NCI-H510A treated with DMSO at 0.1 percent for 48 hours (cell line): Measurements from ENCODE around the gene HSPA12B.

Source experiments
- DNase-seq: peaks from one replicate; lab custom pipeline; 2025; lab: John Stamatoyannopoulos, UW

The HSPA12B gene

GRCh38 chr20:3749087-3749688 is 16.7 kb downstream of the HSPA12B start:
- no peak for DNase-seq

- DNase-seq, result no peak
These were observed 17.4 kb downstream of the HSPA12B start for GRCh38 chr20:3749689-3750531.

GRCh38 chr20:3751305-3751674 is 18.8 kb downstream of the HSPA12B start:
- no peak for DNase-seq

GRCh38 chr20:3751675-3752385 is 19.3 kb downstream of the HSPA12B start:
- DNase-seq, result peak; percentile 92

GRCh38 chr20:3752386-3752759 is 19.9 kb downstream of the HSPA12B start:
- no peak for DNase-seq

DNA sequence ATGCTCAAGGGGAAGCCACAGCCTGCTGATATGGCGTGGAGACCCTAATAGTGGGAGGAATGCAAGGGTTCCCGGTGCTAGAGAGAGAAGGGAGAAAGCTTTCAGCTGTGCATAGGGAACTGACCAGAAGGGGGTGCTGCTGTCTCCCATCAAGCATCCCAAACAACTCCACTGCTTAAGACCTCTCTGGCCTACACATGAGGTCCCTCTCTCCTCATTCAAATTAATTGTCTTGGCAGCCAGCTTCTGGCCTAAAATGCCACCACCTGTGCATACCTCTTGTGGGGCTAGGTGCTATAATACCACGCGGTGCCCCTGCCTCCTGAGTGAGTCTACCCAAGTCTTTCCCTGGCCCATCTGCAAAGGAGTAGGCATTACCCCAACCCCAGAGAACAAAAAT is 20.6 kb downstream of the HSPA12B start:
- peak; percentile 74 for DNase-seq

DNA sequence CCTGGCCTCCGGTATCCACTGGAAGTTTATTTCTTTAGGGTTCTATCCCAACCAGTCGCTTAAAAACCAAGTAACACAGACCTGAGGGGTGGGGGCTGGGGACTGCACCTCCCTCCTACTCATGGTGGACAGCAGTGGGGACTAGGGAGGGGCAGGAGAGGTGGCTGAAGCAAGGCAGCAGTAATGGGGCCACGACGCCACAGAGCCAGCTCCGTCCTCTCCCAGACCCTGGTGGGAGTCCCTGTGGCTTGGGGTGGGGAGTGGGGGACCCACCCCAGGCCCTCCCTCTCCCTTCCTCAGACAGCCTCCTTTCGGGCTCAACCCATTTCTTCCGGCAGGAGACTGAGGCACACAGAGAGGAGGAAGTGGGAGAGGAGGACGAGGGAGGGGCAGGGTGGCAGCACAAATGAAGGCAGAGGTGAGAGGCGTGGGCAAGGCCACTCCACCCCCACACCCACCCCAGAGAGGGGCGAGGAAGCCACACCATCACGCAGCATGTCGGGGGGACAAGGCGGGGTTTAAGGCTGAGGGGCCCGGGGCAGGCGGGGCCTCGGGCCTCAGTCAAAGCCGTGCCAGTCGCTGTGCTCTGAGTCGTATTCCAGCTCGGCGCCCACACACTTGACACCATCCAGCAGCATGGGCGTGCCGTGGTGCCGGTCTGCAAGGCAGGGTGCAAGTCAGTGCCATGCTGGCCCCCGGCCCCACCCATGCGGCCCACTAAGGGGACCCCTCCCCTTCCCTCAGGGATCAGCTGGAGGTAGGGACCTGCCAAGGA is 21.2 kb downstream of the HSPA12B start:
- DNase-seq, result no peak

- no peak for DNase-seq
These were observed 21.8 kb downstream of the HSPA12B start for GRCh38 chr20:3754276-3754630.

- DNase-seq, result no peak
These were observed 22.8 kb downstream of the HSPA12B start for GRCh38 chr20:3755269-3755668.

- no peak for DNase-seq
These were observed 23.5 kb downstream of the HSPA12B start for GRCh38 chr20:3755814-3756480.

- DNase-seq, result no peak
These were observed 24.8 kb downstream of the HSPA12B start for GRCh38 chr20:3757268-3757667.

- DNase-seq, result no peak
These were observed 26.1 kb downstream of the HSPA12B start for GRCh38 chr20:3758566-3758965.

GRCh38 chr20:3759316-3759823 is 26.9 kb downstream of the HSPA12B start:
- DNase-seq, result no peak

GRCh38 chr20:3759884-3760283 is 27.4 kb downstream of the HSPA12B start:
- no peak for DNase-seq

DNA sequence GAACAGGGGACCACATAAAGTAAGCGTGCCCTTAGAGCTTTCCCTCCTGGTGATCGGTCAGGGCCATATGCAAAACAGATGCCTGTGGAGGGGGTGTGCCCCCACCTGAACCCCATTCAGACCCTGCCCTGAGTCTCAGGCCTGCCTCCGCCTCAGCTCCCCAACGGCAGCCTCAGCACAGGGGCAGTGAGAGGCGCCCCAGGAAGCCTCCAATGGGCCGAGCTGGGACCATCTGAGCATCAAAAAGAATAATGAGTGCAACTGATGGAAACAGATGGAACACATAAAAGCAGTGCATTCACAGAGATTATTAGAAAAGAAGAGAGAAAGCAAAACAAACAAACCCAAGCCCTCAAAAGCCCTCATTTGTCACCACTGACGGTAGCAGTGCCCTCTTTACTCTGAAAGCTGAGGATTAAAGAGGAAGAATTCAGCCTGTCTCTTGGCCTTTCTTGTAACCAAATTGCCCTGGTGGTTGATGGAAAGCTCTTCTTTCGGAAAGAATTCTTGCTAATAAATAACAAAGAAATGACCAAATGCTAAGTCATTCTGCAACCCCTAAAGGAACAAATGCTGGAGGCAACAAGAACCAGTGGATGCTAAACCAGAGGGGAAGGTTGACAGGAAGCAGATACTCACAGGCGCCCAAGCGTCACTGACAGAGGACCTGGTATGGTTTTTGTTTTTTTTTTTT is 28.3 kb downstream of the HSPA12B start:
- DNase-seq, result peak; percentile 24

DNA sequence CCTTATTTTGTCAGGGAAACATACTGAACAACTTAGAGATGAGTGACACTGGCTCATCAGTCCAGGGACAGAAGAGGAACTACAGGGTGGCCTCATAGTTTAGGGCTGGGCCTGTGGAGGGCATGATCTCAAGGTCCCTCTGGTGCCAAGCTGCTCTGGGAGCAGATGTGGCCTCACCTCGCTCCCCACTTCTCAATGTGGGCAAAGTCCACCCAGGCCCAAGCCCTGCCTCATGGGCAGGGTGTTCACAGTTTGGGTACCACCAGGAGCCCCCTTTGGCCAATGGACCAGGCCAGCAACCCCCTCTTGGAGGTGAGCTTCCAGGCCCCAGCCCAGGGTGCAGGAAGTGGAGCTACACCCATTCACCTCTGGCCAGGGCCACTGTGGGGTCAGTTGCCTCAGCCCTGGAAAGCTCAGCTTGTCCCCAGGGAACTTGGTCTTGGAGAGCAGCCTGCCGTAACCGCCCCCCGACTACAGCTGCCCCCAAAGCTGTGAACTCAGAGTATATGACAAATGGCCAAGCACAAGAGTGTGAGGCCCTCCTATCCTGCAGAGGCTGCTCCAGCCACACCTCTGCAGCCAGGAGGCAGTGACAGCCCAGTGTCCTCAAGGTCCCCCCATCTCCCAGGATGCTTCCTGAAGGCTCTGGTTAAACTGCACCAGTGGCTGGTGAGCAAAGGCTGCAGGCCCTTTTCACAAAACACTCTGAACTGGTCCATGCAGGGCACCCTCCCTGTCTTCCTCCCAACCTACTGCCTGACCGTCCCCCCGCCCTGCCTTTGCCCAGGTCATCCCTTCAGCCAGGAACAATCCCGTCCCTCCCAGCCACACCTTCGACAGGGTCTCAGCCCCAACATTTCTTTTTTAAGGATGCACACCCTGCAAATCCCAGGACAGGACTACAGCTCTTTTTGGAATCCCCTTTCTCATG is 31.5 kb downstream of the HSPA12B start:
- DNase-seq, result no peak

DNA sequence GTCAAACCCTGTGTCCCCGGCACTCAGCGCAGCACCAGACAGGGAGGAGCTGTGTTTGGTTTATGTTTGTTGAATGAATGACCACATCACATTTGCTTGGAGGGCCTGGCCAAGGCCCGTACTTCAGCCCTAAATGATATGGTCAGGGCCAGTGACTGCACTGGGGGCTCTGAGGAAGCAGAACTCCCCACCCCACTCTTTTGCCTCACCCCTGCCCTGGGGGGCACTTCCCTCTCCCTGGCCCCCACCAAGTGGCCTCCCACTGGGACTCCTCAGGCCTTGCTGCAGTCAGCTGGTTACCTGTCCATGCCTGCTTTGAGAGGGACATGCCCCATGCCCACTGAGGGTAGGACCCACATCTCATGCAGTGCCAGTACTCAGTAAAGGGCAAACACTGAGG is 32.2 kb downstream of the HSPA12B start:
- DNase-seq, result no peak

DNA sequence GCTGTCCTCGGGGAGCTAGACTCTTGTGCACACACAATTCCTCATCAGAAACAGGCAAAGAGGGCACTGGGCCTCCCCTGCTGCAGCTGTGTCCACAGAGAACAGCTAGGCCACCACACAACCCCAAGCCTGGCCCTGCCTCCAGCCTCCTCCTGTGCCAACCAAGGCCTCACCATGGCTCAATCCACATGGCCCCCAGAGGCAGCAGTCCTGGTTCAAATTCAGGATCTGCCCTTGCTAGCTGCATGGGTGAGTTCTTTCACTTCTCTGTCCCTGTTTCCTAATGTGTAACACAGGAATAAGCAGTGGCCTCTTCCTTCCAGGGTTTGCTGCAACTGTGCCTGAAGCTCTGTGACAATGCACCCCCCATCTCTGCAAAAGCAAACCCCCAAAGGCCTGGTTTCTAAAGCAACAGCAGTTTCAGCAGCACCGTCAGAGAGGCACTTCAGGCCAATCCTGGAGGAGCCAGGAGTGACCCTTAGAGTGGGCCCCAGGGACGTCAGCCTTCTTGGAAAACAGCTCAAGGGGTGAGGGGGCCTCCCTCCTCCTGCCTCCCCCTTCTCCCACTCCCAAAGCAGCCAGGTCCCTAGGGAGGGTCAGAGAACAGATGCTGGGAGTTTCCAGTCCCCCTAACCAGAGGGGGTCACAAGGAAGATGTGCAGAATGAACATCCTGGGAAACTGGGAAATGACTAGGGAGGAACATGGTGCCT is 32.8 kb downstream of the HSPA12B start:
- no peak for DNase-seq

GRCh38 chr20:3766422-3767109 is 34.1 kb downstream of the HSPA12B start:
- no peak for DNase-seq
